ENCODE data around the gene ACSF2. TPM values are rescaled to one million over a fixed set of nuclear protein-coding genes. Genes with fewer than 3 reads are reported as not detected.

ACSF2 gene
- polyA plus RNA-seq, 1 of the 3 experiments (the other 2 are of a cell fraction), result 46.6 TPM

DNA sequence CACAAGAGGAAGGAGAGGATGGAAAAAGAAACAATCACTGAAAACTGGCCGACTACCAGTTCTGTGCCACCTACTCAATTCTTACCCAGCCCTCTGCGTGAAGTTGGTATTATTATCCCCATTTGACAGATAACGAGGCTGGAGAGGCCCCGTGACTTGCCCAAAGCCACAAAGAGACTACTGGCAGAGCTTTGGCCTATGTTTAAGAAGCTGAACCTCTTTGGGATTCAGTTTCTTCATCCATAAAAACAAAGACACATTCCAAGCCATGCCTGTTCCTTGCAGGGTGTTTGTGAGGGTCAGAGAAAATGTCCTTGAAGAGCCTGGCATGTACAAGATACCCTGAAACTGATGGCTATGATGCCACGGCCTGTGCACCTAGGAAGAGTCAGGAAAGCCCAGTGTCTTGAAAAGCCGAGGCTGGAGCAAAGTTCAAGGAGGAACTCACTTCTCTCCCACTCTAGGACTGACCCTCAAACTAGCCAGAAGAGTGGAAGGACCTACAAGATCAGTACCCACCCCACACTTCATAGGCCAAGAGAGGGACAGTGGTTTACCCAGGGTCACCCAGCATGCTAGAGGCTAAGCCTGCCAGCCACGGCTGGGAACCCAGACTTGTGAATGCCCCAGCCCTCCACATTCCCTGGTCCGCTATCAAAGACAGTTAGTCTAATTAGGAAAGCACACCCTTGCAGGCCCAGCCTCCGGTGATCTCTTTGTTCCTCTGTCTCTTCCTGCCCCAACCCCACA, 1.6 kb upstream of the ACSF2 start:
- DNase-seq, result no peak
- Histone ChIP-seq H3K36me3 (replicated peaks in 1 of 2; ENCODE audit: control insufficient read depth in 1 of 2, insufficient read depth in 2 of 2, low read length in 1 of 2) (no peaks in the 10 kb centered on the region), H3K27ac (ENCODE audit: low read depth in 2 of 2, low read length in 1 of 2) (peak overlapping the region; percentile 45 to 74; a peak in 3 of 4 replicates), H3K79me2 (ENCODE audit: insufficient read depth) (peaks cover 30% of the 10 kb centered on the region), H3K4me3 (ENCODE audit: low read depth in 2 of 2, low read length in 1 of 2) (no peak overlapping the region; a peak in 1 of 4 replicates), H3K9ac (no peak overlapping the region), H4K20me1 (ENCODE audit: insufficient read depth) (no peaks in the 10 kb centered on the region), H3K9me2 (no peaks in the 10 kb centered on the region), H3K27me3 (ENCODE audit: insufficient read depth) (no peaks in the 10 kb centered on the region), H3F3A (replicated peaks; ENCODE audit: insufficient read depth) (peaks cover 39% of the 10 kb centered on the region), H3K4me2 (peak overlapping the region; percentile 94), H3K9me3 (no peaks in the 10 kb centered on the region), H2AFZ (ENCODE audit: low read depth) (peak overlapping the region; percentile 70; the same call in 1 of the 2 replicates), H3K4me1 (ENCODE audit: control insufficient read depth in 1 of 2, insufficient read depth in 2 of 2, low read depth in 1 of 2, low read length in 1 of 2) (peaks cover 21 to 23% of the 10 kb centered on the region in 2 experiments; a peak in 3 of 4 replicates)
- TF ChIP-seq RAD21 (IDR thresholded peaks at IDR 0.05; ENCODE audit: low read length) (no peak), RCOR1 (IDR thresholded peaks at IDR 0.05; ENCODE audit: low read length) (no peak), MXI1 (IDR thresholded peaks at IDR 0.05; ENCODE audit: low read depth, low read length) (no peak), MEF2A (IDR thresholded peaks at IDR 0.05; ENCODE audit: borderline replicate concordance, low read depth) (no peak), YY1 (IDR thresholded peaks at IDR 0.05; ENCODE audit: low read depth) (no peak), TAF1 (IDR thresholded peaks at IDR 0.05; ENCODE audit: borderline replicate concordance, low read depth, low read length) (no peak), CHD2 (IDR thresholded peaks at IDR 0.05; ENCODE audit: low read length, partially characterized antibody) (no peak), SMC3 (IDR thresholded peaks at IDR 0.05; ENCODE audit: low read depth, low read length) (no peak)
- TF ChIP-seq, protein P1, sequence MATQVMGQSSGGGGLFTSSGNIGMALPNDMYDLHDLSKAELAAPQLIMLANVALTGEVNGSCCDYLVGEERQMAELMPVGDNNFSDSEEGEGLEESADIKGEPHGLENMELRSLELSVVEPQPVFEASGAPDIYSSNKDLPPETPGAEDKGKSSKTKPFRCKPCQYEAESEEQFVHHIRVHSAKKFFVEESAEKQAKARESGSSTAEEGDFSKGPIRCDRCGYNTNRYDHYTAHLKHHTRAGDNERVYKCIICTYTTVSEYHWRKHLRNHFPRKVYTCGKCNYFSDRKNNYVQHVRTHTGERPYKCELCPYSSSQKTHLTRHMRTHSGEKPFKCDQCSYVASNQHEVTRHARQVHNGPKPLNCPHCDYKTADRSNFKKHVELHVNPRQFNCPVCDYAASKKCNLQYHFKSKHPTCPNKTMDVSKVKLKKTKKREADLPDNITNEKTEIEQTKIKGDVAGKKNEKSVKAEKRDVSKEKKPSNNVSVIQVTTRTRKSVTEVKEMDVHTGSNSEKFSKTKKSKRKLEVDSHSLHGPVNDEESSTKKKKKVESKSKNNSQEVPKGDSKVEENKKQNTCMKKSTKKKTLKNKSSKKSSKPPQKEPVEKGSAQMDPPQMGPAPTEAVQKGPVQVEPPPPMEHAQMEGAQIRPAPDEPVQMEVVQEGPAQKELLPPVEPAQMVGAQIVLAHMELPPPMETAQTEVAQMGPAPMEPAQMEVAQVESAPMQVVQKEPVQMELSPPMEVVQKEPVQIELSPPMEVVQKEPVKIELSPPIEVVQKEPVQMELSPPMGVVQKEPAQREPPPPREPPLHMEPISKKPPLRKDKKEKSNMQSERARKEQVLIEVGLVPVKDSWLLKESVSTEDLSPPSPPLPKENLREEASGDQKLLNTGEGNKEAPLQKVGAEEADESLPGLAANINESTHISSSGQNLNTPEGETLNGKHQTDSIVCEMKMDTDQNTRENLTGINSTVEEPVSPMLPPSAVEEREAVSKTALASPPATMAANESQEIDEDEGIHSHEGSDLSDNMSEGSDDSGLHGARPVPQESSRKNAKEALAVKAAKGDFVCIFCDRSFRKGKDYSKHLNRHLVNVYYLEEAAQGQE (IDR thresholded peaks at IDR 0.05; ENCODE audit: low read depth, low read length), result no peak
- ChIA-PET CTCF (interaction anchor here (0.7 to 1.0 kb wide), 2 partner anchors 13 to 26 kb away, joined by 3 to 6 read pairs; no protein-coding TSS in a partner anchor), POLR2A (no interaction called here)
- 82% methylated on average over 9 of the region's 9 CpGs for WGBS (ENCODE audit: low lambda C conversion rate)

DNA sequence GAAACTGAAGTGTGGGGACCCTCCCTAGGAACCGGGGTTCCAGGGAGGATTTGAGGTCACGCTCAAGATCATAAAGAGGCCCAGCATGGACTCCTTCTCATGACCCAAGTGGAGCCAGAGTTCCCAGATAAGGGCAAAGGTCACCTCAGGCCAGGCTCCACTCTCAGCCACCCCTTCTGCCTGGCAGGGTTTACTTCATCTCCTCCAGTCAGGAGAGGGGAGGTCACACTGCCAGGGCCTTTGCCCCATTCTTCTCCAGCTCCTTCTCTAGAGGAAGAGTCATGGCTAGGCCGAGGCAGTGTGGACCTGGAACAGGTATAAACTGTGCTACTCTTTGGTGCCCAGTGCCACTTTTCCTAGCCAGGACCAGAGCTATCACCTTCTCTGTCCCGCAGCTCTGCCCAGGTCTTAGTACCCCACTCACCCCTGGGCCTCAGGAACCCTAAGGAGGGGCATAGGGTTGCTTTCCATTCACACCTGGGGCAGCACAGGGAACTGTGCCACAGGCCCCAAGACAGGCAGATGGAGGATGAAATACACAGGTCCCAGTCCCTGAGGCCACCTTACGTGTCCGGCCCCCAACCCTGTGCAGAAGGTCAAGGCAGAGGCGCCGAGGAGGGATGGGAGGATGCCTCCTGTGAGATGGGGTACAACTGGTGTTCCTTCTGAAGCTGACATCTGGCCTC, 879 bp upstream of the ACSF2 start:
- H3F3A ChIP-seq (replicated peaks; ENCODE audit: insufficient read depth), result peaks cover 39% of the 10 kb centered on the region
- POLR2A ChIA-PET, result no interaction called here
- H2AFZ ChIP-seq (ENCODE audit: low read depth), result peak overlapping the region; percentile 99
- CTCF ChIA-PET, result interaction anchor here (0.7 to 1.7 kb wide), 4 partner anchors 13 to 35 kb away, joined by 3 to 6 read pairs (median 4); no protein-coding TSS in a partner anchor
- no peaks in the 10 kb centered on the region for H3K27me3 ChIP-seq (ENCODE audit: insufficient read depth)
- WGBS (ENCODE audit: low lambda C conversion rate), result 100% methylated on average over 8 of the region's 8 CpGs
- DNase-seq, result no peak
- H3K36me3 ChIP-seq (replicated peaks in 1 of 2; ENCODE audit: control insufficient read depth in 1 of 2, insufficient read depth in 2 of 2, low read length in 1 of 2), result no peaks in the 10 kb centered on the region
- H3K79me2 ChIP-seq (ENCODE audit: insufficient read depth), result peaks cover 30% of the 10 kb centered on the region
- no peaks in the 10 kb centered on the region for H3K9me3 ChIP-seq
- H4K20me1 ChIP-seq (ENCODE audit: insufficient read depth), result no peaks in the 10 kb centered on the region
- peak overlapping the region; percentile 69 to 71 for H3K4me3 ChIP-seq (ENCODE audit: low read depth in 2 of 2, low read length in 1 of 2)
- H3K4me1 ChIP-seq (ENCODE audit: control insufficient read depth in 1 of 2, insufficient read depth in 2 of 2, low read depth in 1 of 2, low read length in 1 of 2), result peaks cover 21 to 23% of the 10 kb centered on the region in 2 experiments; a peak in 3 of 4 replicates
- H3K4me2 ChIP-seq, result peak overlapping the region; percentile 94
- H3K9me2 ChIP-seq, result no peaks in the 10 kb centered on the region
- H3K9ac ChIP-seq, result peak overlapping the region; percentile 79
- peak overlapping the region; percentile 74 to 81; a peak in 3 of 4 replicates for H3K27ac ChIP-seq (ENCODE audit: low read depth in 2 of 2, low read length in 1 of 2)
- no peak for TF ChIP-seq ELF1 (IDR thresholded peaks at IDR 0.05)
- TF ChIP-seq TAF1 (IDR thresholded peaks at IDR 0.05; ENCODE audit: borderline replicate concordance, low read depth, low read length), result no peak
- no peak for TF ChIP-seq ZBTB33 (IDR thresholded peaks at IDR 0.05; ENCODE audit: borderline replicate concordance, low read depth)
- no peak for TF ChIP-seq TEAD4 (IDR thresholded peaks at IDR 0.05; ENCODE audit: borderline replicate concordance, insufficient read depth)
- no peak for TF ChIP-seq MXI1 (IDR thresholded peaks at IDR 0.05; ENCODE audit: low read depth, low read length)
- TF ChIP-seq, protein P1 (IDR thresholded peaks at IDR 0.05; ENCODE audit: low read depth, low read length), result no peak
- no peak for TF ChIP-seq IRF3 (IDR thresholded peaks at IDR 0.05; ENCODE audit: low read depth, low read length)

All from SK-N-SH (cell line).